Stimulated activated CD8-positive, alpha-beta memory T cell treated with anti-CD3 and anti-CD28 coated beads, Interleukin-7, amount 100 ng/mL, for 4 hours (primary cell): ENCODE measurements around the gene ZNF385C.
"Not testable (repeated sequence)": the region's sequence is repeated elsewhere in the genome, so short reads cannot be mapped to it uniquely, and the experiment has no call there.

ENCODE experiments used
- DNase-seq, 2 donors: peaks; one replicate each; pipeline ENCODE4 v3.0.0-alpha.2; 2020; ENCODE audit warnings: low read depth in 2 of 2

The ZNF385C gene, protein sequence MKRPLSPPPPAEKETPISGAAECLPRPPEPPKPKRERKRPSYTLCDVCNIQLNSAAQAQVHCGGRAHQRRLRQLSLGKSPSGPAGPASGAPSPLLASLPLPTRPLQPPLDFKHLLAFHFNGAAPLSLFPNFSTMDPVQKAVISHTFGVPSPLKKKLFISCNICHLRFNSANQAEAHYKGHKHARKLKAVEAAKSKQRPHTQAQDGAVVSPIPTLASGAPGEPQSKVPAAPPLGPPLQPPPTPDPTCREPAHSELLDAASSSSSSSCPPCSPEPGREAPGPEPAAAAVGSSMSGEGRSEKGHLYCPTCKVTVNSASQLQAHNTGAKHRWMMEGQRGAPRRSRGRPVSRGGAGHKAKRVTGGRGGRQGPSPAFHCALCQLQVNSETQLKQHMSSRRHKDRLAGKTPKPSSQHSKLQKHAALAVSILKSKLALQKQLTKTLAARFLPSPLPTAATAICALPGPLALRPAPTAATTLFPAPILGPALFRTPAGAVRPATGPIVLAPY

DNA sequence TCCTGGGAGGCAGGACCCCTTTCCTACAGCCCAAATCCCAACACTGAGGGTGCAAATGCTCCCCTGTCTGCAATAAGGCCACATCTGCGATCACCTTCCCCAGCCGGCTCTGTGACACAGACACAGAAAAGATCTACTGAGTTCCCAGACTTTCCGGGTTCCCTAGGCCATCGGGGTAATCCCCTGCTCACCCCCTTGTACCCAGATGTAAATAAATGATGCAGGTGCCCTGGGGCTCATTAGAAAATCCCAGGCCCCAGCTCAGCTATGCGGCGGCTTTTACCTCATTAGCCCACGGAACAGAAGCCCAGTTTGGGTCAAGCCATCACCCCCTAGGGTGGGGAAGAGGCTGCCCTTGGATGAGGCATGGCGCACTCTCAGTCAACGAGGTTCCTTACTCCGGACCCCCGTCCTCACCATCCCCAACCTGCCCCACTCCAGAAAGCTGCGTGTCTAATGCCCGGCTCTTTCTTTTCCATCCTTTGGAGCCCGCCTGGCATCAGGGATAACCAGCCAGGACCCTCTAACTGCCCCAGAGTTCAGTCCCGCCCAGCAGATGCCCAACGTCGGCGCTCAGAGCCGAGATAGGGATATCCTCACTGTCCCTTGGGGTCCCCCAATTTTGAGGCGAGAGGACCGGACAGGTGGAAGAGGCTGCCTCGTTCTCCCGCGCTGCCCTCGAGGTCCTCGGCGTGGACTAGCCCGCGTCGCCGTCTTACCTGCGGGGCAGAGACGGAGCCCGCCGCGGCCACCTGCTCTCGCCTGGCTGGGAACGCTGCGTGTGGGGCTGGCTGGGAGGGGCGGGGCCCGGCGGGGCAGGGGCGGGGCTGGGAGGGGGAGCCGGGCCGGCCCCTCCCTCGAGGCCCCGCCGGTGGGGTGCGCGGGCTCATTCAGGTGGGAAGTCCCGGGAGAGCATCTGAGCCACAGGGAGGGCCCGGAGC lies at the start of gene ZNF385C:
Gene ZNF385C, minus strand, starts transcription at position 783 of the 941 bp plus-strand sequence. CDS start 35,417 bp downstream, outside the sequence.
- DNase-seq: peak in 1 of 2 donors; percentile 27

DNA sequence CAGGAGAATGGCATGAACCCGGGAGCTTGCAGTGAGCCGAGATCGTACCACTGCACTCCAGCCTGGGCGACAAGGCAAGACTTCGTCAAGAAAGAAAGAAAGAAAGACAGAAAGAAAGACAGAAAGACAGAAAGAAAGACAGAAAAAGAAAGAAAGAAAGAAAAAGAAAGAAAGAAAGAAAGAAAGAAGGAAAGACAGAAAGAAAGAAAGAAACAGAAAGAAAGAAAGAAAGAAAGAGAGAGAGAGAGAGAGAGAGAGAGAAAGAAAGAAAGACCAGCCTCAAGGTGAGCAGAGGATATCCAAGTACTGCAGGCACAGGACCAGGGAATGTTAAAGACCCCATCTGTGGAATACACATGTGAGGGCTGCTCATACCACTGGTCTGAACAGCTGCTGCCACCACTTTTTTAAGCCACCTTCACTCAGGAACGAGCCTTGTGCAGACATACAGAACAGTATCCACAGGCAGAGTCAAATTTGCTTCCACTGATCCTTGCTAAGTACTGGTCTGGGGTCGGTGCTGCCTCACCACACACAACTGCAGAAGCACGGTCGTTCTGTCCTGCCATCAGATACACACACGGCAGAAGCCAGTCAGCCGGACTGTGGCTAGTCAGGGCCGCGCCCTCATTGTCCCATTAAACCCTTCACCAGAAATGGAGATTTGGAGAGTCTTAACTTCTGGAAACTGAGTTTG lies 48.8 kb upstream of the ZNF385C start:
- no peak for DNase-seq

- not testable (repeated sequence) for DNase-seq
Measured at GRCh38 chr17:42143138-42143537, 44.9 kb upstream of the ZNF385C start.

DNA sequence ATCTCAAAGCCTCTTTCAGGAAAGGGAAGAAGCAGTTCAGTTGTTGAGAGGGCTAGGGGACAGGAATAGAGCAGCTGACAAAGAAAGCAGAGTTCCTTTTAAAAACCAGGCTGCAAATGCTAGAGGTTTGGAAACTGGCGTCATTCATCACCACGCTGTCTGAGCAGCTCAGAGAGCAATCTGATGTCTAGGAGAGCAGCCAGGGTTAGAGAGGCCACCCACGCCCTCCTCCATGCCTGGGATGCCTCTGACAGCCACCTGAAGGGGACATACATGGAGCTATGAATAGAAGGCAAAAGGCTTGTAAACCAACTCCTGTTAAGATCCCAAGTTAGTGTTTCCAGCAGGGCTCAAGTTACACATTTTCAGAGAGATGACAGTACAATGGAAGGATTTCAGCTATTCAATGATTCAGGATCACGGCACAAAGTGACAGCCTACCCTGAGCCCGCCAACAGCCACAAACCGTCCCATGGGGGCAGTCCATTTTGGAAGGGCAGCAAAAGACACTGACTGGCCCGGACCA lies 44.2 kb upstream of the ZNF385C start:
- no peak for DNase-seq

DNA sequence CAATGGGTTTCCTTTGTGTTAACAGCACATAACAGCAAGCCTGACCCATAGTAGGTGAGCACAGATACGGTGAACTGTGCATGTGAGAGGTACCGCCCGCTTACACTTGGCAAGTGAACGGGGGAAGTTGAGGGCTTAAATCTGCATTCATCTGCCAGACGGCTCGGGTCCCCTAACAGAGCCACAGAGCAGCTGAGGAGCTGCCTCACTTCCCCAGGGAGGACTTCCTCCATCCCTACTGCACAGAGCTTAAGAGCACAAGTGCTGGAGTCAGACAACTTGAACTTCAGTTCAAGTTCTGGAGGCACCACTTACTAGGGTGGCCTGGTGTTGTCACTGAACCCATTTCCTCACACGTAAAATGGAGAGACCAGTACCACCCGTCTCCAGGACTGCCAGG lies 43.1 kb upstream of the ZNF385C start:
- DNase-seq: no peak

GRCh38 chr17:42140690-42141089 lies 42.4 kb upstream of the ZNF385C start:
- DNase-seq: not testable (repeated sequence)

GRCh38 chr17:42138749-42139492 lies 40.6 kb upstream of the ZNF385C start:
- DNase-seq: no peak

DNA sequence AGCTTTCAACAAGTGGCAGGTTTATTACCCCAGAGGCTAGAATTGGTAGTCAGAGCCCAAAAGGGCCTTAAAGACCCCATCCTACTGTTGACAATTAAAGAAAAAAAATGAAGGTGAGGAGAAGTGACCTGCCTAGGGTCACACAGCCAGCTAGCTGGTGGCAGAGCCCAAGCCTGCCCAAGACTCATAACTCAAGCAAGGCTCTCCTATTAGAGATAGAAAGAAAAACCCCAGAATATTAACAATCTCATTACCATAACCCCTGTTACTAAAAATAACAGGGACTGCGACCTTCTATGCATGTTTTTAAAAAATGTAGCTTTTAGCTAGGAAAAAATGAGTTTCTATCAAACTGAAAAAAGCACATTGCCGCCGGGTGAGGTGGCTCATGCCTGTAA lies 38.4 kb upstream of the ZNF385C start:
- no peak for DNase-seq

DNA sequence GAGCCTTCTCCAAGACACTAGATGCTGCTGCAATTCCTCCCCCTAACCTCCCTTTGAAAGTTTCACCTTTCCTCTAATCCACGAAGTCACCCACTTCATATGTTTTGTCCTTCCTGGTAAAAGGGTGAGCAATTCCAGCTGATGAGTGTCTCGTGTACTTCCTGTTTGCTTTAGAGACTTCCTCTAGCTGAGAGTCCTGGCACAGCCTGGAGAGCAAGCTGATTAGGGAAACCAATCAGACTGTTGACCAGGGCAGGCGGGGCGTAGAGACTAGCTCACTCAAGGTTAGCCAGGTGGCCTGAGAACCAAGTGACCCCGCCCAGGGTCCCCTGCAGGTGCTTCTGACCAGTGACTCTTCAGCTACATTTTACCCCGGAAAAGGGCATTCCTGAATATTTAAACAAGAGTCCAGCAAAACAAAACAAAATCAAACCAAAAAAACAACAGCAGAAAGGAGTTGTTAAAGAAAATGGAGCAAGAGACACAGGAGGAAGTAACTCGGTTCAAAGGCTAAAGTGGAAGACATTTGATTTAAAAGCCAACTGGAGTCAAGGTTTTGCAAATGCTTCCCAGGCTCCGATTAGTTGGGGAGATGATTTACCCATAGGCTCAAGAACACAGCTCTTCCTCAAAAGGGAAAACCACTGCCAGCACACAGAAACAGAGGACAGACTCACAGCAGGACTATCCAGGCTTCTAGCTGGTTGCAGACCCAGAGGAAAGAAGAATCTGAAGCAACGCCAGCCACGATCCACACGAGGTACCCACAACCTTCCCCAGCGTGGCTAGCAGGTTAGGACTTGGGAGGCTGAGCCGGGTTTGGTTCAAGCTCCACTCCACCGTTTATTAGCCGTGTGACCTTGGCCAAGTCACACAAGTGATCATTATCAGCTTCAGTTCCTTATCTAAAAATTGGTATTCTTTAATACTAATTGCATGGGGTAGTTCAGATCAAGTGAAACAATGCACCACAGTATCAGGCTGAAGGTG lies 37.7 kb upstream of the ZNF385C start:
- no peak for DNase-seq

DNA sequence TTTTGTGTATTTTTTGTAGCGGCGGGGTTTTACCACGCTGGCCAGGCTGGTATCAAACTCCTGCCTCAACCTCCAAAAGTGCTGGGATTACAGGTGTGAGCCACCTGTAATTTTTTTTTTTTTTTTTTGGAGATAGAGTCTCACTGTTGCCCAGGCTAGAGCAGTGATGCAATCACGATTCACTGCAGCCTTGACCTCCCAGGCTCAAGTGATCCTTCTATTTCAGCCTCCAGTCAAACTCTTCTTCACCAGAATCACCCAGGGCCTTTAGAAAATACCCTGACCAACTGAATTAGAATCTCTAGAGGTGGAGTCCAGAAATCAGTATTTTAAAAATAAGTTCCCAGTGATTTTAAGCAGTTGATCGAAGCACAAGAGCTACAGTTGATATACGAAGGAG lies 36.9 kb upstream of the ZNF385C start:
- no peak for DNase-seq

- DNase-seq: no peak
Measured at GRCh38 chr17:42133461-42134041, 35.3 kb upstream of the ZNF385C start.

DNA sequence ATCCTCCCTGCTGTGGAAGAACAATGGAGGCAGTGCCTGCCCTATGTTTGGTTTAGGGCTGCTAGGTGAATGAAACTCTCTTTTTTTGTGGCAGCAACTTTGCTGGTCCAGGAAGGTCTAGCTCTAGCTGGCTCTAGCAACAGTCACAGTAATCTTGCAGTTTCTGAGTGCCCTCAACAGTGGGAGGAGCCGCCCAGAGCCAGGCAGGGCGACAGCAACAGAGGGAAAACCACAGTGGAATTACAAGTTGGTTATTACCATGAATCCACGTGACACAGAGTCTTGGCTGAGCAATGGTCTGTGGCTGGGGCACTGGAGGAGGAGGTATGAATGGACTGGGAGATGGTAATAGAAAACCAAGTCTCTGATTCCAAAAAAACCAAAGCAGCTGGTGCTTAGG lies 34.7 kb upstream of the ZNF385C start:
- no peak for DNase-seq

DNA sequence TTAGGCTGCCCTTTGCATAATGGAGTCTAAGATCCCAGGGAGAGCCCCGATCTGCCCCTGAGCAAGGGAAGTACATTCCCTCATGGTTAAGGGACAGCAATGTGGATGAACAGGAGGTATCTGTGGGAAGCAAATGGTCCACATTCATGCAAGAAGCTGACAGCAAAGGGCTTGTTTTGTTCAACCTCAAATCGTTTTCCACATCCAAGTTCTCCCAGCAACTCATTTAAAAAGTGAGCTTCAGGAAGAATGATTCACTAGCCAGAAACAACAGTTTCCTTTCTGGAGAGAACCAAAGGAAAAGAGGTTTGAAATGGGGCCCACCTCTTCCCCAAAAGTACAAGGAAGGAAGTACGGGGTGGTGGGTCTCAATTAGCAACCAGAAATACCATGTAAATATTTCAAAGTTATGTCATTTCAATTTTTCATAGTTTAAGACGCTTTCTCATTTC lies 33.7 kb upstream of the ZNF385C start:
- no peak for DNase-seq

DNA sequence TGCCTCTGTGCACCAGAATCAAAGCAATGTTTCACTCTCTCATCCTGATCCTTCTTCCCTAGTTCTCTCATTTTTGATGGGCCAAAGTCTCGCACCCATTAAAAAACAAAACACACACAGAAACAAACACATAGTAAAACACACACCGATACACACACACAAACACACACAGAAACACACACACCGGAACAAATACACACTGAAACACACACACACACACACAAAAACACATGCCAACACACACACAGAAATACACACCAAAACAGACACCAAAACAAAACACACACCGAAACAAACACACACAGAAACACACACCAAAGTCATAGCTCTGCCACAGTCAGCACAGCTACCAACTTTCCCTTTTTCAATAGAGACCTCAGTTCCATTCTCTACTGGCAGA lies 33.0 kb upstream of the ZNF385C start:
- no peak for DNase-seq

- no peak for DNase-seq
Measured at GRCh38 chr17:42130310-42130936, 32.1 kb upstream of the ZNF385C start.

- DNase-seq: no peak
Measured at GRCh38 chr17:42129109-42129837, 31.0 kb upstream of the ZNF385C start.

- DNase-seq: no peak
Measured at GRCh38 chr17:42127414-42127813, 29.1 kb upstream of the ZNF385C start.

- DNase-seq: no peak
Measured at GRCh38 chr17:42126836-42127235, 28.6 kb upstream of the ZNF385C start.
